ENCODE data around the gene LAMP2. TPM values are rescaled to one million over a fixed set of nuclear protein-coding genes. Genes with fewer than 3 reads are reported as not detected.

The LAMP2 gene
- total RNA-seq, 1 donor from 2014 or later: 146 TPM

- Mint-ChIP-seq H3K9me3 (ENCODE audit: unreplicated experiment) (no peaks in the 10 kb centered on the region), H3K27me3 (ENCODE audit: low read depth, unreplicated experiment) (no peaks in the 10 kb centered on the region), H3K27ac (ENCODE audit: unreplicated experiment) (no peak overlapping the region), H3K36me3 (ENCODE audit: low read depth, unreplicated experiment) (no peaks in the 10 kb centered on the region), H3K4me1 (ENCODE audit: low read depth, unreplicated experiment) (peaks cover 11% of the 10 kb centered on the region), H3K4me3 (ENCODE audit: unreplicated experiment) (no peak overlapping the region)
- peak overlapping the region; percentile 3 for H3K4me3 ChIP-seq (ENCODE audit: insufficient read depth, low read depth, low read length)
- peak overlapping the region; percentile 25 for H3K27ac ChIP-seq (ENCODE audit: low read depth, low read length)
- H3K4me1 ChIP-seq (ENCODE audit: insufficient read depth, low read length): peaks cover 14% of the 10 kb centered on the region
- DNase-seq (ENCODE audit: low read depth) (peak; percentile 90), FAIRE-seq (no peak)
- H3K9me3 ChIP-seq (ENCODE audit: insufficient read depth, low read depth, low read length): no peaks in the 10 kb centered on the region
- TF ChIP-seq CTCF (IDR thresholded peaks at IDR 0.05; ENCODE audit: insufficient read depth, low read depth, low read length) (no peak), EZH2 (IDR thresholded peaks at IDR 0.05; ENCODE audit: insufficient read depth, low read length) (no peak)
- no peaks in the 10 kb centered on the region for H3K36me3 ChIP-seq (ENCODE audit: insufficient read depth, low read length)
- peaks cover 23% of the 10 kb centered on the region for H4K20me1 ChIP-seq (ENCODE audit: insufficient read depth, low read length)
- no peak overlapping the region for H2AFZ ChIP-seq (ENCODE audit: low read depth, low read length)
- H3K27me3 ChIP-seq (ENCODE audit: insufficient read depth, low read length): no peaks in the 10 kb centered on the region
- H3K9ac ChIP-seq (ENCODE audit: low read length): peak overlapping the region; percentile 27
- H3K4me2 ChIP-seq (ENCODE audit: low read length): peak overlapping the region; percentile 71
- peaks cover 46% of the 10 kb centered on the region for H3K79me2 ChIP-seq (ENCODE audit: insufficient read depth, low read length)
These were observed 11.3 kb downstream of the LAMP2 start for GRCh38 chrX:120457766-120458180.

GRCh38 chrX:120456973-120457372, 12.1 kb downstream of the LAMP2 start:
- FAIRE-seq: peak; percentile 76
- no peak overlapping the region for H3K27ac Mint-ChIP-seq (ENCODE audit: unreplicated experiment)
- H4K20me1 ChIP-seq (ENCODE audit: insufficient read depth, low read length): peaks cover 17% of the 10 kb centered on the region

More at GRCh38 chrX:120456973-120457372, 12.1 kb downstream of the LAMP2 start:
- Histone ChIP-seq H2AFZ (ENCODE audit: low read depth, low read length) (no peak overlapping the region), H3K27ac (ENCODE audit: low read depth, low read length) (no peak overlapping the region), H3K79me2 (ENCODE audit: insufficient read depth, low read length) (peaks cover 38% of the 10 kb centered on the region), H3K4me1 (ENCODE audit: insufficient read depth, low read length) (peaks cover 14% of the 10 kb centered on the region), H3K9ac (ENCODE audit: low read length) (no peak overlapping the region), H3K27me3 (ENCODE audit: insufficient read depth, low read length) (no peaks in the 10 kb centered on the region), H3K36me3 (ENCODE audit: insufficient read depth, low read length) (no peaks in the 10 kb centered on the region), H3K4me3 (ENCODE audit: insufficient read depth, low read depth, low read length) (peak overlapping the region; percentile 3), H3K9me3 (ENCODE audit: insufficient read depth, low read depth, low read length) (no peaks in the 10 kb centered on the region), H3K4me2 (ENCODE audit: low read length) (peak overlapping the region; percentile 71)
- Mint-ChIP-seq H3K36me3 (ENCODE audit: low read depth, unreplicated experiment) (no peaks in the 10 kb centered on the region), H3K4me3 (ENCODE audit: unreplicated experiment) (no peak overlapping the region), H3K27me3 (ENCODE audit: low read depth, unreplicated experiment) (no peaks in the 10 kb centered on the region), H3K4me1 (ENCODE audit: low read depth, unreplicated experiment) (peaks cover 13% of the 10 kb centered on the region), H3K9me3 (ENCODE audit: unreplicated experiment) (no peaks in the 10 kb centered on the region)
- TF ChIP-seq CTCF (IDR thresholded peaks at IDR 0.05; ENCODE audit: insufficient read depth, low read depth, low read length) (no peak), EZH2 (IDR thresholded peaks at IDR 0.05; ENCODE audit: insufficient read depth, low read length) (no peak)
- peak; percentile 62 for DNase-seq (ENCODE audit: low read depth)
